ENCODE results near the gene CGB7.
"Not testable (repeated sequence)": the region's sequence is repeated elsewhere in the genome, so short reads cannot be mapped to it uniquely, and the experiment has no call there.

CGB7 gene

GRCh38 chr19:49019242-49019932, 38.2 kb downstream of the CGB7 start:
- H4K20me1 ChIP-seq (ENCODE audit: insufficient read depth, low read length): peaks cover 4% of the 10 kb centered on the region; the same call in 1 of the 2 replicates
- H3K79me2 ChIP-seq (ENCODE audit: insufficient read depth, low read length): no peaks in the 10 kb centered on the region
- no peak overlapping the region for H3K9ac ChIP-seq (ENCODE audit: low read depth, low read length)
- H3K4me2 ChIP-seq (ENCODE audit: insufficient read depth, low read length): no peak overlapping the region
- H2AFZ ChIP-seq (ENCODE audit: low read depth, low read length): no peak overlapping the region
- H3K4me1 ChIP-seq (ENCODE audit: insufficient read depth, low read length): peaks cover 3% of the 10 kb centered on the region; the same call in 1 of the 2 replicates
- TF ChIP-seq CTCF (IDR thresholded peaks at IDR 0.05; ENCODE audit: borderline replicate concordance, extremely low read depth, low read length, poor library complexity, severe bottlenecking): peak; percentile 21
- no peak for TF ChIP-seq EZH2 (IDR thresholded peaks at IDR 0.05; ENCODE audit: borderline replicate concordance, low read depth, low read length, severe bottlenecking)
- H3K9me3 ChIP-seq (ENCODE audit: insufficient read depth, low read length, severe bottlenecking): no peaks in the 10 kb centered on the region
- peaks cover 3% of the 10 kb centered on the region for H3K27me3 ChIP-seq (ENCODE audit: insufficient read depth, low read length, poor library complexity)
- peak; percentile 25 for DNase-seq
- H3K27ac ChIP-seq (ENCODE audit: low read length): no peak overlapping the region
- H3K4me3 ChIP-seq (ENCODE audit: low read depth in 1 of 2, low read length in 2 of 2): no peak overlapping the region
- peak; percentile 21; the same call in 1 of the 3 replicates for ATAC-seq (ENCODE audit: insufficient read depth, low read depth)
- H3K36me3 ChIP-seq (ENCODE audit: insufficient read depth, low read length): peaks cover 22% of the 10 kb centered on the region

GRCh38 chr19:49018388-49019241, 38.9 kb downstream of the CGB7 start:
- H3K4me1 ChIP-seq (ENCODE audit: insufficient read depth, low read length); H3K27me3 ChIP-seq (ENCODE audit: insufficient read depth, low read length, poor library complexity); H3K27ac ChIP-seq (ENCODE audit: low read length); H2AFZ ChIP-seq (ENCODE audit: low read depth, low read length); H3K9me3 ChIP-seq (ENCODE audit: insufficient read depth, low read length, severe bottlenecking); DNase-seq; H3K9ac ChIP-seq (ENCODE audit: low read depth, low read length); H3K4me2 ChIP-seq (ENCODE audit: insufficient read depth, low read length); H4K20me1 ChIP-seq (ENCODE audit: insufficient read depth, low read length); H3K79me2 ChIP-seq (ENCODE audit: insufficient read depth, low read length); H3K4me3 ChIP-seq (ENCODE audit: low read depth in 1 of 2, low read length in 2 of 2): not testable (repeated sequence)
- peaks cover 30% of the 10 kb centered on the region for H3K36me3 ChIP-seq (ENCODE audit: insufficient read depth, low read length)
- ATAC-seq (ENCODE audit: insufficient read depth, low read depth): peak; percentile 19; the same call in 1 of the 3 replicates

- Histone ChIP-seq H4K20me1 (ENCODE audit: insufficient read depth, low read length) (peaks cover 4% of the 10 kb centered on the region; the same call in 1 of the 2 replicates), H3K4me1 (ENCODE audit: insufficient read depth, low read length) (peaks cover 3% of the 10 kb centered on the region; the same call in 1 of the 2 replicates), H3K4me3 (ENCODE audit: low read depth in 1 of 2, low read length in 2 of 2) (no peak overlapping the region), H3K36me3 (ENCODE audit: insufficient read depth, low read length) (peaks cover 36% of the 10 kb centered on the region), H3K27me3 (ENCODE audit: insufficient read depth, low read length, poor library complexity) (peaks cover 3% of the 10 kb centered on the region), H2AFZ (ENCODE audit: low read depth, low read length) (no peak overlapping the region), H3K4me2 (ENCODE audit: insufficient read depth, low read length) (no peak overlapping the region), H3K9ac (ENCODE audit: low read depth, low read length) (no peak overlapping the region), H3K79me2 (ENCODE audit: insufficient read depth, low read length) (no peaks in the 10 kb centered on the region), H3K27ac (ENCODE audit: low read length) (no peak overlapping the region), H3K9me3 (ENCODE audit: insufficient read depth, low read length, severe bottlenecking) (no peaks in the 10 kb centered on the region)
- TF ChIP-seq EZH2 (IDR thresholded peaks at IDR 0.05; ENCODE audit: borderline replicate concordance, low read depth, low read length, severe bottlenecking): no peak
- TF ChIP-seq CTCF (IDR thresholded peaks at IDR 0.05; ENCODE audit: borderline replicate concordance, extremely low read depth, low read length, poor library complexity, severe bottlenecking): peak; percentile 32
- DNase-seq (peak; percentile 53), ATAC-seq (ENCODE audit: insufficient read depth, low read depth) (peak; percentile 69)
Observed at GRCh38 chr19:49017666-49018351, 39.7 kb downstream of the CGB7 start.
